Neuron (in vitro differentiated cells): Measurements from ENCODE around the gene SOBP.

Source experiments
- H2AFZ ChIP-seq: one replicate; pipeline ENCODE4 v1.6.1; 2013; ENCODE audit warnings: low read depth, mild to moderate bottlenecking, inconsistent platforms, low read length, moderate library complexity
- H3K27me3 ChIP-seq: one replicate; pipeline ENCODE4 v1.6.1; 2013; ENCODE audit warnings: low read length; ENCODE audit not compliant: insufficient read depth
- H3K36me3 ChIP-seq: one replicate; pipeline ENCODE4 v1.6.1; 2013; ENCODE audit warnings: low read length; ENCODE audit not compliant: insufficient read depth
- H3K4me1 ChIP-seq: one replicate; pipeline ENCODE4 v1.6.1; 2013; ENCODE audit warnings: low read length; ENCODE audit not compliant: insufficient read depth
- H3K4me3 ChIP-seq: 2 replicates; pipeline ENCODE4 v1.5.1; 2013; ENCODE audit warnings: mild to moderate bottlenecking, low read length, moderate library complexity
- H3K9me3 ChIP-seq: one replicate; pipeline ENCODE4 v1.6.1; 2013; ENCODE audit warnings: low read length

Gene SOBP

GRCh38 chr6:107689951-107690642 is 200.2 kb downstream of the SOBP start:
- Histone ChIP-seq H3K36me3 (no peaks in the 10 kb centered on the region), H3K27me3 (no peaks in the 10 kb centered on the region), H3K4me3 (peak overlapping the region; percentile 9), H3K4me1 (peaks cover 24% of the 10 kb centered on the region), H3K9me3 (peaks cover 2% of the 10 kb centered on the region), H2AFZ (peak overlapping the region; percentile 94)

GRCh38 chr6:107690643-107691061 is 200.7 kb downstream of the SOBP start:
- H3K9me3 ChIP-seq: peaks cover 1% of the 10 kb centered on the region
- H3K27me3 ChIP-seq: no peaks in the 10 kb centered on the region
- peak overlapping the region; percentile 9 for H3K4me3 ChIP-seq
- peak overlapping the region; percentile 94 for H2AFZ ChIP-seq
- peaks cover 24% of the 10 kb centered on the region for H3K4me1 ChIP-seq
- H3K36me3 ChIP-seq: no peaks in the 10 kb centered on the region

- H3K4me1 ChIP-seq: peaks cover 24% of the 10 kb centered on the region
- no peaks in the 10 kb centered on the region for H3K9me3 ChIP-seq
- H2AFZ ChIP-seq: peak overlapping the region; percentile 94
- no peak overlapping the region for H3K4me3 ChIP-seq
- no peaks in the 10 kb centered on the region for H3K36me3 ChIP-seq
- H3K27me3 ChIP-seq: no peaks in the 10 kb centered on the region
Measured at GRCh38 chr6:107691062-107691751, 201.3 kb downstream of the SOBP start.

- no peaks in the 10 kb centered on the region for H3K9me3 ChIP-seq
- H2AFZ ChIP-seq: no peak overlapping the region
- peaks cover 24% of the 10 kb centered on the region for H3K4me1 ChIP-seq
- H3K27me3 ChIP-seq: no peaks in the 10 kb centered on the region
- no peak overlapping the region for H3K4me3 ChIP-seq
- H3K36me3 ChIP-seq: no peaks in the 10 kb centered on the region
Measured at GRCh38 chr6:107692351-107692750, 202.4 kb downstream of the SOBP start.

- Histone ChIP-seq H3K4me3 (no peak overlapping the region), H3K36me3 (no peaks in the 10 kb centered on the region), H3K27me3 (no peaks in the 10 kb centered on the region), H3K4me1 (peaks cover 17% of the 10 kb centered on the region), H2AFZ (no peak overlapping the region), H3K9me3 (no peaks in the 10 kb centered on the region)
Measured at GRCh38 chr6:107695061-107695720, 205.3 kb downstream of the SOBP start.

GRCh38 chr6:107697682-107698081 is 207.8 kb downstream of the SOBP start:
- Histone ChIP-seq H3K36me3 (no peaks in the 10 kb centered on the region), H3K4me3 (no peak overlapping the region), H2AFZ (no peak overlapping the region), H3K4me1 (peaks cover 11% of the 10 kb centered on the region), H3K27me3 (no peaks in the 10 kb centered on the region), H3K9me3 (no peaks in the 10 kb centered on the region)

GRCh38 chr6:107698146-107698545 is 208.2 kb downstream of the SOBP start:
- H3K27me3 ChIP-seq: no peaks in the 10 kb centered on the region
- H3K36me3 ChIP-seq: no peaks in the 10 kb centered on the region
- no peak overlapping the region for H3K4me3 ChIP-seq
- peaks cover 11% of the 10 kb centered on the region for H3K4me1 ChIP-seq
- no peaks in the 10 kb centered on the region for H3K9me3 ChIP-seq
- H2AFZ ChIP-seq: no peak overlapping the region

GRCh38 chr6:107699254-107699653 is 209.3 kb downstream of the SOBP start:
- Histone ChIP-seq H2AFZ (no peak overlapping the region), H3K27me3 (no peaks in the 10 kb centered on the region), H3K4me3 (no peak overlapping the region), H3K36me3 (no peaks in the 10 kb centered on the region), H3K9me3 (no peaks in the 10 kb centered on the region), H3K4me1 (peaks cover 21% of the 10 kb centered on the region)

GRCh38 chr6:107699697-107700325 is 209.9 kb downstream of the SOBP start:
- peaks cover 27% of the 10 kb centered on the region for H3K4me1 ChIP-seq
- no peaks in the 10 kb centered on the region for H3K36me3 ChIP-seq
- H3K4me3 ChIP-seq: no peak overlapping the region
- H3K9me3 ChIP-seq: no peaks in the 10 kb centered on the region
- no peak overlapping the region for H2AFZ ChIP-seq
- H3K27me3 ChIP-seq: no peaks in the 10 kb centered on the region

GRCh38 chr6:107703606-107704005 is 213.7 kb downstream of the SOBP start:
- Histone ChIP-seq H3K36me3 (no peaks in the 10 kb centered on the region), H3K4me1 (peaks cover 26% of the 10 kb centered on the region), H3K4me3 (no peak overlapping the region), H2AFZ (no peak overlapping the region), H3K27me3 (no peaks in the 10 kb centered on the region), H3K9me3 (no peaks in the 10 kb centered on the region)

- Histone ChIP-seq H3K9me3 (no peaks in the 10 kb centered on the region), H3K36me3 (no peaks in the 10 kb centered on the region), H3K27me3 (no peaks in the 10 kb centered on the region), H3K4me1 (peaks cover 26% of the 10 kb centered on the region), H2AFZ (no peak overlapping the region), H3K4me3 (no peak overlapping the region)
Measured at GRCh38 chr6:107704347-107705013, 214.6 kb downstream of the SOBP start.

GRCh38 chr6:107706516-107707115 is 216.7 kb downstream of the SOBP start:
- Histone ChIP-seq H3K9me3 (no peaks in the 10 kb centered on the region), H3K36me3 (no peaks in the 10 kb centered on the region), H3K4me3 (no peak overlapping the region), H3K27me3 (no peaks in the 10 kb centered on the region), H2AFZ (no peak overlapping the region), H3K4me1 (peaks cover 24% of the 10 kb centered on the region)
